GM12865 (cell line): ENCODE data around the gene AKTIP.
"Not testable (repeated sequence)": the region's sequence is repeated elsewhere in the genome, so short reads cannot be mapped to it uniquely, and the experiment has no call there.

ENCODE experiments used
- DNase-seq: peaks from one replicate; pipeline ENCODE4 v3.0.0; 2010; ENCODE audit warnings: low read depth
- H3K4me3 ChIP-seq: 2 replicates; pipeline ENCODE4 v1.5.1; 2011; ENCODE audit warnings: mild to moderate bottlenecking, low read depth, low read length, control low read depth
- CTCF ChIP-seq: IDR thresholded peaks from 2 replicates; pipeline ENCODE4 v1.5.1; 2011; ENCODE audit warnings: low read length, control low read depth, low read depth, inconsistent platforms; ENCODE audit not compliant: insufficient read depth; ENCODE audit errors: missing control alignments

Gene AKTIP

DNA sequence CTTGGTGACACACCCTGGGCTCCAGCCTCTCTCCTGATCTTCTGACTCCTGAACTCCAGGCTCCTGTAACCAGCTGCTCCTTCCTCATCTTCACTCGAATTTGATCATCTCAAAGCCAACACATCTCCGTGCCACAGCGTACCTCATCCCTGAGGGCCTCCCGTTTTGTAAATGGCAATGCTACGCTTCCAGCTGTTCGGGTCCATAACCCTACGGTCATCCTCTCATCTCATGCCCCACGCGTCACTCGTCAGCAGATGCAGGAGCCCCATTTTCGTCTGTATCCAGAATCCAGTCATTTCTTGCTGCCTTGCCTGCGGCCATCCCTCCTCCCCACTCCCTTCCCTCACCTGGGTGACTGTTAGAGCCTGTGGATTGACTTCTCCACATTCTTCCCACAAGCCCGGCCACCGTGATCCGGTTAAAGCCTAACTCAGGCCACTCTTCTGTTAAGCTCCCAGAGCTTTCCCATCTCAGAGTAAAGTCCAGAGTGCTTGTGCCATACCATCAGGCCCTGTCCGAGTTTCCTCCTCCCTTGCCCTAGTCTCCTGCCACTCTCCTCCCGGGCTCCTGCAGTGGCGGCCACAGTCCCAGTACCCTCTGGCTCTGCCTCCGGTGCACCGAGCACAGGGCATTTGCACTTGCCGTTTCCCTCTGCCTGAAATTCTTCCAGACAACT, 20.3 kb upstream of the AKTIP start:
- DNase-seq, result no peak

GRCh38 chr16:53519417-53520091, 16.5 kb upstream of the AKTIP start:
- H3K4me3 ChIP-seq, result peak overlapping the region; percentile 40
- DNase-seq, result no peak
- no peak for TF ChIP-seq CTCF

More for the DNA sequence above, 20.3 kb upstream of the AKTIP start:
- no peak overlapping the region for H3K4me3 ChIP-seq
- TF ChIP-seq CTCF, result no peak

DNA sequence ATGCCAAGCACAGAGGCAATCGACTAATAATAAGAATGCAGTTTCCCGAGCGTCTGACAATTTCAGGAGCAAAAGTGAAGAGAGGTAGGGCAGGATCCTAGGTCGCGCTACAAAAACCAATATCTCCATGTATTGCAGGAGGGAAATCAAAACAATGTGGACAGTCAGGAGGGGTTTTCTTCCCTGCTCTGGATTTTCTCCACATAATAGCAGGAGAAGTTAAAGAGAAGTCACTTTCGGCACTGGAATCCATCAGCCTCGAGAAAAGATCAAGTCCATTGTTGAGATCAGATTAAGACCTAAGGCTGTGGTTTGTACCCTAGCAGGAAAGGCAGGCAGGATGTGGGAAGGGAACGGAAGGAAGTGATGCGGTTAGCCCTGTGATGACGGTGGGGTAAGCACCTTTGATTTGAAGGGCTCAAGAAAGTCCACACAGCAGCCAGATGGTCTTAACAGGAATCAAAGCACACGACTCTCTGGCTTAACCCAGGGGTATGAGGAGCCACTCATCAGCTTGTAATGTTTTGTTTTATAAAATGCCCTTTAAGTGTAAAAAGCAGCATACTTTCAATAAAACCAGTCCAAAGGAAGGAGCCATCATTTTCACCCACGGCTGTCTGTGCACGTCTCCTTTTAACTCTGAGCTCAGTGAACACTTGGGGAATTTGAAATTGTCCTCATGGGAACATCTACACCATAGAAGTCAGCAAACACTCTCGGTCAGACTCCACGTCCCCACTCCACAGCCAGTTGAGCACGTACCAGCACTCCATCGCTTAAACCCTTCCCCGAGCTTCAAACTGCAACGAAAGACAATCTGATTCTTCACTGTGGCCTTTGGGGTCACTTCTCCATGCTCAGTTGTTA, 15.8 kb upstream of the AKTIP start:
- peak; percentile 94 for DNase-seq
- no peak for TF ChIP-seq CTCF
- H3K4me3 ChIP-seq, result peak overlapping the region; percentile 40

- no peak for TF ChIP-seq CTCF
- DNase-seq, result no peak
- H3K4me3 ChIP-seq, result no peak overlapping the region
These were observed 14.8 kb upstream of the AKTIP start for GRCh38 chr16:53517851-53518250.

DNA sequence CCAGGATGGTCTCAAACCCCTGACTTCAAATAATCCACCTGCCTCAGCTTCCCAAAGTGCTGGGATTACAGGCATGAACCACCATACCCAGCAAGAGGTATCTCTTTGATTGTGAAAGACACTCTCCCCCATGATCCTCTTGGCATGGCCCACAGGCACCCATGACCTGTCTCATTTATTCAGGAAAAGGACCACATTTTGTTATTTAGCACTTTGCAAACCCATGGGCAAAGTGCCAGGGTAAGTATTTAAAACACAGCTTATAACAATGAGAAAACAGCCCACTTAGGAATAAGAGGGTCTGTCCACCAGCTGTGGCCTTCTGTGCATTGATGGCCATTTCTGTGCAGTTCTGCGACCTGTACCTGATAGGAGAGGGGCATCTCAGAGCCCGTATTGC, 12.8 kb upstream of the AKTIP start:
- no peak overlapping the region for H3K4me3 ChIP-seq
- no peak for DNase-seq
- no peak for TF ChIP-seq CTCF

- no peak overlapping the region for H3K4me3 ChIP-seq
- DNase-seq, result no peak
- TF ChIP-seq CTCF, result no peak
These were observed 12.2 kb upstream of the AKTIP start for GRCh38 chr16:53515259-53515658.

DNA sequence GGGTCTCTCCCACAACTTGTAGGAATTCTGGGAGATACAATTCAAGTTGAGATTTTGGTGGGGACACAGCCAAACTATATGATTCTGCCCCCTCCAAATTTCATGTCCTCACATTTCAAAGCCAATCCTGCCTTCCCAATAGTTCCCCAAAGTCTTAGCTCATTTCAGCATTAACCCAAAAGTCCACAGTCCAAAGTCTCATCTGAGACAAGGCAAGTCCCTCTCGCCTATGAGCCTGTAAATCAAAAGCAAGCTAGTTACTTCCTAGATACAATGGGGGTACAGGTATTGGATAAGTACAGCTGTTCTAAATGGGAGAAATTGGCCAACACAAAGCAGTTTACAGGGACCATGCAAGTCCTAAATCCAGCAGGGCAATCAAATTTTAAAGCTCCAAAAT, 9.8 kb upstream of the AKTIP start:
- DNase-seq, H3K4me3 ChIP-seq: not testable (repeated sequence)
